Ovary (tissue), 3 donors: ENCODE data around the gene SLC27A1.

ENCODE experiments used
- EP300 ChIP-seq: sonication (generic); formaldehyde crosslinking; IDR thresholded peaks from one replicate; pipeline ENCODE4 v1.6.1; 2017; ENCODE audit warnings: antibody characterized with exemption
- POLR2A ChIP-seq: fragments of 450-650 bp; IDR thresholded peaks from one replicate; pipeline ENCODE4 v1.6.1; 2017; ENCODE audit warnings: antibody characterized with exemption, mild to moderate bottlenecking, moderate library complexity
- TF ChIP-seq, protein P1 (sequence below), 3 donors: fragments of 450-650 bp in 2 of 3; fragments of 200-600 bp in 1 of 3; IDR thresholded peaks; one replicate each; pipeline versions ENCODE4 v1.5.1 to v1.8.0; 2016 to 2022; ENCODE audit warnings: antibody characterized with exemption in 3 of 3, mild to moderate bottlenecking in 1 of 3
- donor health status: DM: no; HTN: no; CAD: no.

DNA sequence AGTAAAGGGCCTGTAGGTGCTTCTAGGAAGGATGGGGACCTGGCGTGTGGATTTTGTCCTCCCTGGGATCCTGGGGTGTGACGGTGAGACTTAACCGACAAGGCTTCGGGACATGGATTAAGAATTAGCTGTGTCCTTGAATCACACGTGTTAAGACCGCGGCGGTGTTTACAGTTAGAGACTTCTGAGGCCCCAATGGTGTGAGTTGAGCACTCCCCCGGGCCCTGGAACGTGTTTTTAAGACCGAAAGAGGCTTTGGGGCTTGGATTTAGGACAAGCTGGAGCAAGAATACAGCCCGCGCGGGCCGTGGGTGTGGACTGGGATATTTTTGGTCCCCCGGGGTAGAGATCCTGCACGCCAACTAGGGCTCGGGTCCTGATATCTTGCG lies 1.2 kb upstream of the SLC27A1 start:
- TF ChIP-seq, protein P1, sequence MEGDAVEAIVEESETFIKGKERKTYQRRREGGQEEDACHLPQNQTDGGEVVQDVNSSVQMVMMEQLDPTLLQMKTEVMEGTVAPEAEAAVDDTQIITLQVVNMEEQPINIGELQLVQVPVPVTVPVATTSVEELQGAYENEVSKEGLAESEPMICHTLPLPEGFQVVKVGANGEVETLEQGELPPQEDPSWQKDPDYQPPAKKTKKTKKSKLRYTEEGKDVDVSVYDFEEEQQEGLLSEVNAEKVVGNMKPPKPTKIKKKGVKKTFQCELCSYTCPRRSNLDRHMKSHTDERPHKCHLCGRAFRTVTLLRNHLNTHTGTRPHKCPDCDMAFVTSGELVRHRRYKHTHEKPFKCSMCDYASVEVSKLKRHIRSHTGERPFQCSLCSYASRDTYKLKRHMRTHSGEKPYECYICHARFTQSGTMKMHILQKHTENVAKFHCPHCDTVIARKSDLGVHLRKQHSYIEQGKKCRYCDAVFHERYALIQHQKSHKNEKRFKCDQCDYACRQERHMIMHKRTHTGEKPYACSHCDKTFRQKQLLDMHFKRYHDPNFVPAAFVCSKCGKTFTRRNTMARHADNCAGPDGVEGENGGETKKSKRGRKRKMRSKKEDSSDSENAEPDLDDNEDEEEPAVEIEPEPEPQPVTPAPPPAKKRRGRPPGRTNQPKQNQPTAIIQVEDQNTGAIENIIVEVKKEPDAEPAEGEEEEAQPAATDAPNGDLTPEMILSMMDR (IDR thresholded peaks at IDR 0.05) = peak in 1 of 3 donors; percentile 13
- TF ChIP-seq POLR2A = peak; percentile 23
- no peak for TF ChIP-seq EP300
